Mesenchymal stem cell (in vitro differentiated cells and primary cell): Measurements from ENCODE around the gene JMJD7.

Experiments used
- DNase-seq: peaks from one replicate; pipeline ENCODE4 v3.0.0-alpha.2; 2013
- H2AFZ ChIP-seq: one replicate; pipeline ENCODE4 v1.6.1; 2013; ENCODE audit warnings: low read depth, mild to moderate bottlenecking, control low read depth, inconsistent platforms, low read length, moderate library complexity
- H2AK5ac ChIP-seq: 2 replicates; pipeline ENCODE4 v1.6.1; 2013; ENCODE audit warnings: low read length, moderate library complexity, mild to moderate bottlenecking, inconsistent platforms; ENCODE audit not compliant: severe bottlenecking
- H2BK120ac ChIP-seq: one replicate; pipeline ENCODE4 v1.6.1; 2013; ENCODE audit warnings: low read depth, mild to moderate bottlenecking, inconsistent platforms, low read length, moderate library complexity
- H2BK12ac ChIP-seq, 2 experiments: one replicate each; pipeline ENCODE4 v1.6.1; 2013; ENCODE audit warnings: inconsistent platforms in 2 of 2, low read length in 2 of 2, mild to moderate bottlenecking in 2 of 2, moderate library complexity in 2 of 2, control low read depth in 1 of 2
- H2BK15ac ChIP-seq: one replicate; pipeline ENCODE4 v1.6.1; 2013; ENCODE audit warnings: mild to moderate bottlenecking, low read depth, inconsistent platforms; ENCODE audit not compliant: poor library complexity, severe bottlenecking
- H2BK5ac ChIP-seq: 2 replicates; pipeline ENCODE4 v1.6.1; 2013; ENCODE audit warnings: low read depth, mild to moderate bottlenecking, low read length, control low read depth, inconsistent platforms; ENCODE audit not compliant: poor library complexity, severe bottlenecking
- H3K14ac ChIP-seq, 2 experiments: one replicate each; pipeline ENCODE4 v1.6.1; 2013; ENCODE audit warnings: inconsistent platforms in 2 of 2, low read length in 2 of 2, control low read depth in 1 of 2, mild to moderate bottlenecking in 1 of 2, moderate library complexity in 1 of 2
- H3K18ac ChIP-seq, 2 experiments: one replicate each; pipeline ENCODE4 v1.6.1; 2013; ENCODE audit warnings: inconsistent platforms in 2 of 2, low read length in 2 of 2, control low read depth in 1 of 2, low read depth in 1 of 2, mild to moderate bottlenecking in 1 of 2
- H3K23ac ChIP-seq, 2 experiments: one replicate each; pipeline ENCODE4 v1.6.1; 2013; ENCODE audit warnings: inconsistent platforms in 2 of 2, low read length in 2 of 2, mild to moderate bottlenecking in 2 of 2, moderate library complexity in 2 of 2, control low read depth in 1 of 2
- H3K27ac ChIP-seq: 2 replicates; pipeline ENCODE4 v1.5.1; 2013; ENCODE audit warnings: mild to moderate bottlenecking, moderate library complexity, low read length, control low read depth, inconsistent platforms; ENCODE audit not compliant: poor library complexity, severe bottlenecking
- H3K27me3 ChIP-seq, 2 experiments: 2 replicates each; pipeline versions ENCODE4 v1.6.1 to v1.7.0; 2013; ENCODE audit warnings: low read length in 2 of 2, mild to moderate bottlenecking in 2 of 2, moderate library complexity in 2 of 2, control low read depth in 1 of 2, inconsistent platforms in 1 of 2; ENCODE audit not compliant: control insufficient read depth in 1 of 2, insufficient read depth in 1 of 2
- H3K36me3 ChIP-seq, 2 experiments: 2 replicates each; pipeline versions ENCODE4 v1.6.1 to v1.7.0; 2013; ENCODE audit warnings: low read length in 2 of 2, control low read depth in 1 of 2, inconsistent platforms in 1 of 2, low read depth in 1 of 2, mild to moderate bottlenecking in 1 of 2; ENCODE audit not compliant: insufficient read depth in 2 of 2, control insufficient read depth in 1 of 2
- H3K4ac ChIP-seq, 2 experiments: one replicate each; pipeline ENCODE4 v1.6.1; 2013; ENCODE audit warnings: inconsistent platforms in 2 of 2, low read length in 2 of 2, mild to moderate bottlenecking in 2 of 2, moderate library complexity in 2 of 2, control low read depth in 1 of 2, low read depth in 1 of 2
- H3K4me1 ChIP-seq: 2 replicates; pipeline ENCODE4 v1.6.1; 2013; ENCODE audit warnings: low read depth, low read length, control low read depth; ENCODE audit not compliant: control insufficient read depth, insufficient read depth
- H3K4me2 ChIP-seq: 2 replicates; pipeline ENCODE4 v1.6.1; 2013; ENCODE audit warnings: low read length, mild to moderate bottlenecking, inconsistent platforms; ENCODE audit not compliant: poor library complexity, severe bottlenecking
- H3K4me3 ChIP-seq, 2 experiments: 2 replicates each; pipeline versions ENCODE4 v1.5.1 to v1.7.0; 2013; ENCODE audit warnings: low read length in 2 of 2, mild to moderate bottlenecking in 2 of 2, control low read depth in 1 of 2, low read depth in 1 of 2; ENCODE audit not compliant: insufficient read depth in 1 of 2
- H3K79me1 ChIP-seq: replicated peaks from 2 replicates; pipeline ENCODE4 v1.6.1; 2013; ENCODE audit warnings: mild to moderate bottlenecking, control low read depth, low read length, inconsistent platforms; ENCODE audit not compliant: poor library complexity, severe bottlenecking
- H3K9ac ChIP-seq: 2 replicates; pipeline ENCODE4 v1.7.0; 2013; ENCODE audit warnings: mild to moderate bottlenecking, low read length, moderate library complexity
- H3K9me3 ChIP-seq: 2 replicates; pipeline ENCODE4 v1.7.0; 2013; ENCODE audit warnings: mild to moderate bottlenecking, low read length; ENCODE audit not compliant: control insufficient read depth
- H4K8ac ChIP-seq: one replicate; pipeline ENCODE4 v1.6.1; 2013; ENCODE audit warnings: inconsistent platforms, mild to moderate bottlenecking, low read length, moderate library complexity
- H4K91ac ChIP-seq: one replicate; pipeline ENCODE4 v1.6.1; 2013; ENCODE audit warnings: mild to moderate bottlenecking, low read length, inconsistent platforms
- WGBS: methylation state at CpG from one replicate; pipeline ENCODE4 v1.1.7; 2013; ENCODE audit warnings: mixed read lengths; 5-methylcytosine and 5-hydroxymethylcytosine counted together

Gene JMJD7

DNA sequence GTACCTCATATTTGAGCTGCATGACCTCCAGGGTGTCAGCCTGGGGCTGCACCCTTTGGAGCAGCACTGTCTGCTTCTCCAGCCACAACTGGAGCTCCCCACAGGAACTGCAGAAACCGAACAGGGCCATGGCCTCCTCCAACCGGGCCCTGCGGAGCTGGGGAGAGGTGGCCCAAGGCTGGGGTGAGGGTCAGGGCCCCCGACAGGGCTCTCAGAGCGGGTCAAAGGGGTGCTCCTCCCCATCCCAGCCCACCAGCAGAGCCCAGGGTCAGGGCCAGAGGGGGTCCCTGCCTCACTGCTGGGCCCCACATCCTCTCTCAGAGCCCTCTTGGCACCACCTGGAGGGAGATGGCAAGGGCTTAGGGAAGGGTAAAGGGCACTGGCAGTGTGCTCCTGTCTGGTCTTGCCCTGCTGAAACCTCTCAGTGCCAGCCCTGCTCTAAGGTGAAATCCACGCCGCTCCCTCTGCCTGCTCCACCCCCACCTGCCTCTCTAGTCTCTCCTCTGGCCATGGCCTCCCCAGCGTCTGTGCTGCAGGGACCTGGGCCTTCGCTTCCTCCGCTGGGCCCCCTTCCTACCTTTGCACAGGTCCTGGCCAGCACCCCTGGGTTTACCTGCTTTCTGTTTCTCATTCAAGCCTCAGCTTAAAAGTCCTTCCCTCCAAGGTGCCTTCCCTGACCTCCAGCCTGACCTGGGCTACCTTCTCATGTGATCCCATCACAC is 52.4 kb downstream of the JMJD7 start:
- Histone ChIP-seq H3K27ac (no peak overlapping the region), H3K4ac (no peak overlapping the region), H4K8ac (no peak overlapping the region), H2BK12ac (no peak overlapping the region), H2BK120ac (no peak overlapping the region), H3K4me2 (no peak overlapping the region), H3K36me3 (peaks cover 0 to 63% of the 10 kb centered on the region in 2 experiments), H3K9me3 (no peaks in the 10 kb centered on the region), H2AK5ac (no peak overlapping the region), H2AFZ (no peak overlapping the region), H3K14ac (no peak overlapping the region), H3K4me1 (peaks cover 22% of the 10 kb centered on the region), H3K23ac (no peak overlapping the region), H3K79me1 (no peaks in the 10 kb centered on the region), H4K91ac (no peak overlapping the region), H3K4me3 (no peak overlapping the region), H3K18ac (no peak overlapping the region), H3K27me3 (peaks cover 6 to 52% of the 10 kb centered on the region in 2 experiments), H2BK5ac (no peak overlapping the region), H2BK15ac (no peak overlapping the region), H3K9ac (no peak overlapping the region)
- 91% methylated on average over 8 of the region's 10 CpGs for WGBS
- no peak for DNase-seq

DNA sequence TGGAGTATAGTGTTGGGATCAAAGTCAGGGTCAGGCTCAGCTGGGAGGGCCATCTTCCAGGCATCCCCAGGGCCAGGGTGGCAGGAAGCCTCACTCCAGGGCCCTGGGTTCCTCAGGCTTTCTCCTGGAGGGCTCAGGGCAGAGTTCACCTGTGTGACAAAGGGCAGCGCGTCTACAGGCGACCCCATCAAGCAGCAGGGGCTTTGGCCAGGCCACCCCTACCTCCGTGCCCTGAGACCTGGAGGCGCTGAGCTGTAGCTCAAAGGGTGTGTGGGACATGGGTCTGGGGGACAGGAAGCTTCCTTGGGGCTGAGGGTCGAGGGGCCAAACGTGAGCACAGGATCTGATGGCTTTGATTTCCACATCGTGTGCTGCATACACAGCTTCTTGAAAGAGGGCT is 53.2 kb downstream of the JMJD7 start:
- 84% methylated on average over 8 of the region's 8 CpGs for WGBS
- Histone ChIP-seq H3K36me3 (peaks cover 0 to 62% of the 10 kb centered on the region in 2 experiments), H4K8ac (no peak overlapping the region), H3K14ac (no peak overlapping the region), H2AFZ (no peak overlapping the region), H2BK15ac (no peak overlapping the region), H2AK5ac (no peak overlapping the region), H3K18ac (no peak overlapping the region), H2BK5ac (no peak overlapping the region), H3K4me3 (no peak overlapping the region), H3K79me1 (no peaks in the 10 kb centered on the region), H3K9me3 (no peaks in the 10 kb centered on the region), H3K4ac (no peak overlapping the region), H3K9ac (no peak overlapping the region), H3K23ac (no peak overlapping the region), H3K4me2 (no peak overlapping the region), H3K4me1 (peaks cover 26% of the 10 kb centered on the region), H3K27me3 (peaks cover 6 to 47% of the 10 kb centered on the region in 2 experiments), H2BK12ac (no peak overlapping the region), H3K27ac (no peak overlapping the region), H2BK120ac (no peak overlapping the region), H4K91ac (no peak overlapping the region)
- DNase-seq: no peak

DNA sequence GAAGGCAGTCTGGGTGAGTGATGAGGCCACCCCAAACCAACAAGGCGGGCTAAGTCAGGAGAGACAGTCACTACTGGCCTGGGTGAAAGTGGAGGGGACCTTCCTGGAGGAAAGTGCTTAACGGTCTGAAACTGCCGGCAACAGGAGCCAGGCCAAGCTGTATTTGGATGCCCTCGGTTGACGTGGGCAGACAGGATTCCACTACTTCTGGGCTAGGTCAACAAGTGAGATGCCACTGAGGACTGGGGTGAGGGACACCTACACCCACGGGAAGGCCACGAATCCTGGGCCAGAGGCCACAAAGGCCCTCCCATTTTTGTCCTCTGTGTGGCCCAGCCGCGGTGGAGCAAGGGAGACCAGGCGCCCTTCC is 53.6 kb downstream of the JMJD7 start:
- peak overlapping the region; percentile 32 for H2AFZ ChIP-seq
- no peak overlapping the region for H2AK5ac ChIP-seq
- H4K8ac ChIP-seq: no peak overlapping the region
- no peak for DNase-seq
- no peak overlapping the region for H2BK15ac ChIP-seq
- WGBS: 49% methylated on average over 10 of the region's 10 CpGs
- H3K9ac ChIP-seq: no peak overlapping the region
- H2BK12ac ChIP-seq: no peak overlapping the region
- H3K27ac ChIP-seq: no peak overlapping the region
- no peak overlapping the region for H4K91ac ChIP-seq
- no peak overlapping the region for H2BK5ac ChIP-seq
- no peaks in the 10 kb centered on the region for H3K9me3 ChIP-seq
- H3K18ac ChIP-seq: peak overlapping the region in 1 of 2 experiments; percentile 11
- no peak overlapping the region for H3K14ac ChIP-seq
- H3K23ac ChIP-seq: no peak overlapping the region
- H3K27me3 ChIP-seq: peaks cover 6 to 47% of the 10 kb centered on the region in 2 experiments
- H3K4ac ChIP-seq: no peak overlapping the region
- no peak overlapping the region for H2BK120ac ChIP-seq
- H3K4me3 ChIP-seq: peak overlapping the region in 1 of 2 experiments; percentile 18
- H3K36me3 ChIP-seq: peaks cover 0 to 60% of the 10 kb centered on the region in 2 experiments
- H3K4me1 ChIP-seq: peaks cover 26% of the 10 kb centered on the region
- no peaks in the 10 kb centered on the region for H3K79me1 ChIP-seq
- no peak overlapping the region for H3K4me2 ChIP-seq

DNA sequence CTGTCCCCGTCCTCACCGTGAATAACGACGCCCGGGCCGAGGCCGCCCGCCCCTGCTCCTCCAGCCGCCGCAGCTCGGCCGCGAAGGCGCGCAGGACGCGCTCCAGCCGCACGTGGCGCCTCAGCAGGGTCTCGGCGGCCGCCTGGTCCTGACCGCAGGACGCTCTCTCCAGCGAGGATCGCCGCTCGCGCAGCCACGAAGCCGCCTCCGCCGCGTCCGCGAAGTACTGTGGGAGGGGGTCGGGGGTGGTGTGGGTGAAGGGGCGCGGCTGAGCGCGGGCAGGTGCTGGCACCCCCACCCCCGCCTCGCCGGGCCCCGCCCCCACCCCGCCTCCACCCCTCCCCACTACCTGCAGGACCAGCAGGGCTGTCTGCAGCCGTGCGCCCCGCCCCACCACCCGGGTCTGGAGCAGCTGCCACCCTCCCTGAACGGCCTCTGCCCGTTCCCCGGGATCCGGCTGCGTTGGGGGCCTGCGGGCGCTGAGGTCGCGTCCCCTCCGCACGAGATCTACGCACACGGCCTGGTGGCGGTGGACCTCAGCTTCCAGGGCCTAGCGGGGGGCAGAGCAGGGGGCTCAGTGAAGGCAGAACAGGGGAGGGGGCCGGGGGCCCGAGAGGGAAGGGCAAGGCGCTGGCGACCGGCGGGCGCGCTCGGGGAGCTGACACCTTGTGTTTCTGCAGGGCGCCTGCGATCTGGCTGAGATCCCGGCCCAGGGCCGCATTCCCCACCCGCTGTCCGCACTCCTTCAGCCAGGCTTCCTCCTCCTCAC is 54.2 kb downstream of the JMJD7 start:
- H3K9me3 ChIP-seq: no peaks in the 10 kb centered on the region
- H3K9ac ChIP-seq: no peak overlapping the region
- no peak overlapping the region for H4K8ac ChIP-seq
- H3K18ac ChIP-seq: peak overlapping the region in 1 of 2 experiments; percentile 29
- no peak overlapping the region for H4K91ac ChIP-seq
- DNase-seq: no peak
- H3K4me3 ChIP-seq: peak overlapping the region in 1 of 2 experiments; percentile 18
- H2BK5ac ChIP-seq: no peak overlapping the region
- peaks cover 0 to 60% of the 10 kb centered on the region in 2 experiments for H3K36me3 ChIP-seq
- no peak overlapping the region for H3K14ac ChIP-seq
- no peak overlapping the region for H2BK12ac ChIP-seq
- no peak overlapping the region for H3K27ac ChIP-seq
- H3K79me1 ChIP-seq: no peaks in the 10 kb centered on the region
- WGBS: 10% methylated on average over 36 of the region's 81 CpGs
- H2AFZ ChIP-seq: peak overlapping the region; percentile 32
- H2BK15ac ChIP-seq: no peak overlapping the region
- H3K4me1 ChIP-seq: peaks cover 26% of the 10 kb centered on the region
- no peak overlapping the region for H2BK120ac ChIP-seq
- no peak overlapping the region for H3K23ac ChIP-seq
- H3K4me2 ChIP-seq: peak overlapping the region; percentile 45
- H2AK5ac ChIP-seq: no peak overlapping the region
- no peak overlapping the region for H3K4ac ChIP-seq
- H3K27me3 ChIP-seq: peaks cover 6 to 42% of the 10 kb centered on the region in 2 experiments
